NCI-H510A (cell line): ENCODE measurements around the gene DCTN2.
"Not testable (repeated sequence)": the region's sequence is repeated elsewhere in the genome, so short reads cannot be mapped to it uniquely, and the experiment has no call there.

ENCODE experiments used
- DNase-seq: peaks from one replicate; lab custom pipeline; 2025; lab: John Stamatoyannopoulos, UW

The DCTN2 gene

DNA sequence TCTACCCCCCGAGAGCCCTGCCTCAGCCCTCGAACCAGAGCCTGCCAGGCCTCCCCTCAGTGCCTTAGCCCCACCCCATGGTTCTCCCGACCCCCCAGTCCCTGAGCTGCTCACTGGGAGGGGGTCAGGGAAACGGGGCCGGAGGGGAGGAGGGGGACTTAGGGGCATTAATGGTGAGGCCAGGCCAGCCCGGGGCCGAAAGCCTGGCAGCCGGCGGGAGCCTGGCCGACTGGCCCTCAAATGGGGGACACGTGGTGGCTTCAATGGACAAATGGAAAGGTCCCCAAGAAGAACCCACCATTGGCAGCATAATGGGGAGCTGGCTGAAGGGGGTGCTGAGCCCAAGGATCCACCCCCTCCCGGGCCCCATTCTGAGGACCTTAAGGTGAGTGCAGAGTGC lies 18.8 kb downstream of the DCTN2 start:
- no peak for DNase-seq

DNA sequence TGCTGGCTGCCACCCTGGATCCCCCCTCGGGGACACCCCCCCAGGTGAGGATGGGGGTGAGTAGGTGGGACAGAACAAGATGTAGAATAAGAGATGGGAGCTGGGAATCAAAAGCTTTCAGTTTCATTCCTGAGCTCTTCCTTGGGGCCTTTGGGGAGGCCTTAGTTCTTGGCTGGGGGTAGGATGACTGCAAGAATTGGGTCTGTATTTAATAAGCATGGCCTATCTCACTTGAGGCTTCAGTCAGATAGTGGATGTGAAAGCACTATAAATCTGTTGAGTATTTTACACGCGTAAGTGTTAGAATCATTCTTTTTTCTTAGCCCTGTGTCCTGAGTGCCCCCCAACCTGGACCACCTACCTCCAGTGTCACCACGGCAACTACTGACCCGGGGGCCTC lies 19.8 kb downstream of the DCTN2 start:
- DNase-seq = no peak

DNA sequence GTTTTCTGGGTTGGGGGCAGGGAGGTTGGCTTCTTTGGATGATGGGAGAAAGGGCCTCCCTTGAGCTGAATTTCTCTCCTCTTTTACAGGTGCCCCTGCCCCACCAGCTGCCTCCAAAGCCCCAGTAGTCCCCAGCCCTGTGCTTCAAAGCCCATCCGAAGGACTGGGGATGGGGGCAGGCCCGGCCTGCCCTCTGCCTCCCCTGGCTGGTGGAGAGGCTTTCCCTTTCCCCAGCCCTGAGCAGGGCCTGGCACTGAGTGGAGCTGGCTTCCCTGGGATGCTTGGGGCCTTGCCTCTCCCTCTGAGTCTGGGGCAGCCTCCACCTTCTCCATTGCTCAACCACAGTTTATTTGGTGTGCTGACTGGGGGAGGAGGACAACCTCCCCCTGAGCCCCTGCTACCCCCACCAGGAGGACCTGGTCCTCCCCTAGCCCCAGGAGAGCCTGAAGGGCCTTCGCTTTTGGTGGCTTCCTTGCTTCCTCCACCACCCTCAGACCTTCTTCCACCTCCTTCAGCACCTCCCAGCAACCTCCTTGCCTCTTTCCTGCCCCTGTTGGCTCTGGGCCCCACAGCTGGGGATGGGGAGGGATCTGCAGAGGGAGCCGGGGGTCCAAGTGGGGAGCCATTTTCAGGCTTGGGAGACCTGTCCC lies 20.4 kb downstream of the DCTN2 start:
- DNase-seq = no peak

DNA sequence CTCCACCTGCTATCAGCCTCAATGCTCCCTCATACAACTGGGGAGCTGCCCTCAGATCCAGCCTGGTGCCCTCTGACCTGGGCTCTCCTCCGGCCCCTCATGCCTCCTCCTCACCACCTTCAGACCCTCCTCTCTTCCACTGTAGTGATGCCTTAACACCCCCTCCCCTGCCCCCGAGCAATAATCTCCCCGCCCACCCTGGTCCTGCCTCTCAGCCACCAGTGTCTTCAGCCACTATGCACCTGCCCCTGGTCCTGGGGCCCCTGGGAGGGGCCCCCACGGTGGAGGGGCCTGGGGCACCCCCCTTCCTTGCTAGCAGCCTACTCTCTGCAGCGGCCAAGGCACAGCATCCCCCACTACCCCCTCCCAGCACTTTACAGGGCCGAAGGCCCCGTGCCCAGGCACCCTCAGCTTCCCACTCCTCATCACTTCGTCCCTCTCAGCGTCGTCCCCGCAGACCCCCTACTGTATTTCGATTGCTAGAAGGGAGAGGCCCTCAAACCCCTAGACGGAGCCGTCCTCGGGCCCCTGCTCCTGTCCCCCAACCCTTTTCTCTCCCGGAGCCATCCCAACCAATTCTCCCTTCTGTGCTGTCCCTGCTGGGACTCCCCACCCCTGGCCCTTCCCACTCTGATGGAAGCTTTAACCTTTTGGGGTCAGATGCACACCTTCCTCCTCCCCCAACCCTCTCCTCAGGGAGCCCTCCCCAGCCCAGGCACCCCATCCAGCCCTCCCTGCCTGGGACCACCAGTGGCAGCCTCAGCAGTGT lies 21.2 kb downstream of the DCTN2 start:
- DNase-seq = no peak

DNA sequence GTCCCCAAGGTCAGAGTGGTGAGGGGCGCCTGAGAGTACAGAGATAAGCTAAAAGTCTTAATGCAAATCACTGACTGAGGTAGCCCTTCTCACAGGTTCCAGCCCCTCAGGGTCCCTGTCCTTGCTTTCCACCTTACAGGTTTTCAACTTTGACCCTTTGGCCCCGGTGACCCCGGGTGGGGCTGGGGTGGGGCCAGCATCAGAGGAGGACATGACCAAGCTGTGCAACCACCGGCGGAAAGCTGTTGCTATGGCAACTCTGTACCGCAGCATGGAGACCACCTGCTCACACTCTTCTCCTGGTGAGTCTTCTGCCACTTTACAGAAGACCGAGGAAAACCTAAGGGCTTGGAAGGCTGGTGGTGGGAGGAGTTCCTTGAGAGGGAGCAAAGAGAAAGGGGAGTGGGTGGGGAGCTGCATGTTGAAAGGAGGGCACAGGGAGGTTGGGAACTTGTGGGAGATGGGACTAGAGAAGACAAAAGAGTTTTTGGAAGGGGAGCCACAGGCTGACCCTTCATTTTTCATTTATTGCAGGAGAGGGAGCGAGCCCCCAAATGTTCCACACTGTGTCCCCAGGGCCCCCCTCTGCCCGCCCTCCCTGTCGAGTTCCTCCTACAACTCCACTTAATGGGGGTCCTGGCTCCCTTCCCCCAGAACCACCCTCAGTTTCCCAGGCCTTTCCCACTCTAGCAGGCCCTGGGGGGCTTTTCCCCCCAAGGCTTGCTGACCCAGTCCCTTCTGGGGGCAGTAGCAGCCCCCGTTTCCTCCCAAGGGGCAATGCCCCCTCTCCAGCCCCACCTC lies 22.0 kb downstream of the DCTN2 start:
- no peak for DNase-seq

DNA sequence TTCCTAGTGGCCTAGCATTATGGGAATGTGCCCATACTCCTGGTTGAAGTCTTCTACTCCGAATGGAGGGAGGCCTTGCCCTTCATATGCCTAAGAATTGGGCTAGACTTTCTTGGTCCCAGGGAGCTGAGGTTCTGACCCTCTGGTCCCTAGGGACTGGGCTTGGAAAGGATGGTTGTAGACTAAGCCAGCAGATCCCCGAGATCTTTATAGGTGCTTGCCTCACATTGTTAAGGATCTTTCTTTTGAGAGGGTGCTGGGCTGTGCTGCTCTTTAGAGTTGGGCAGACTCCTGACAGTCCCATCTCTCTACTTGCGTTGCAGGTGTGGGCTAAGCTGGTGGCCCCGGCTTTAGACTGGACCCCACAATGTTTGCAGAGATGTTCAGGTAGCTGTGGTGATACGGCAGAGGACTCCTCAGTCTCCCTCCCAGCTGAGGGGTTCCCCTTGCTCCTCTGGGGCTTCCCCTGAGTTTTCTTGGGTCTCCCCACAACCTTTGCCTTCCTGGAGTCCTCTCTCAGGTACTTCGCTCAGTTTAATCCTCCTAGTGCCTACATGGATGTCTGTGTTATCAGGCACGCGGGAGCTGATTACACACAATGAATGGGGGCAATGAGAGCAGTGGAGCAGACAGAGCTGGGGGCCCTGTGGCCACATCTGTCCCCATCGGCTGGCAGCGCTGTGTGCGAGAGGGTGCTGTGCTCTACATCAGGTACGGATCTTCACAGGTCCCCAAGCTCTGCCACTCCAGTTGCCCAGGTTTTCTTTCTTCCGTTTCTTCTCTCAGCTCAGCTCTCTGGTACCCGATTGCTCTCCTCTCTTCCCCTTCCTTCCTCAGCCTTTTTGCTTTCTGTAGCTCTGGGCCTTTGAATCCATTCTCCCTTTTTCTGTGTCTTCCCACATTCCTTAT lies 23.0 kb downstream of the DCTN2 start:
- no peak for DNase-seq

DNA sequence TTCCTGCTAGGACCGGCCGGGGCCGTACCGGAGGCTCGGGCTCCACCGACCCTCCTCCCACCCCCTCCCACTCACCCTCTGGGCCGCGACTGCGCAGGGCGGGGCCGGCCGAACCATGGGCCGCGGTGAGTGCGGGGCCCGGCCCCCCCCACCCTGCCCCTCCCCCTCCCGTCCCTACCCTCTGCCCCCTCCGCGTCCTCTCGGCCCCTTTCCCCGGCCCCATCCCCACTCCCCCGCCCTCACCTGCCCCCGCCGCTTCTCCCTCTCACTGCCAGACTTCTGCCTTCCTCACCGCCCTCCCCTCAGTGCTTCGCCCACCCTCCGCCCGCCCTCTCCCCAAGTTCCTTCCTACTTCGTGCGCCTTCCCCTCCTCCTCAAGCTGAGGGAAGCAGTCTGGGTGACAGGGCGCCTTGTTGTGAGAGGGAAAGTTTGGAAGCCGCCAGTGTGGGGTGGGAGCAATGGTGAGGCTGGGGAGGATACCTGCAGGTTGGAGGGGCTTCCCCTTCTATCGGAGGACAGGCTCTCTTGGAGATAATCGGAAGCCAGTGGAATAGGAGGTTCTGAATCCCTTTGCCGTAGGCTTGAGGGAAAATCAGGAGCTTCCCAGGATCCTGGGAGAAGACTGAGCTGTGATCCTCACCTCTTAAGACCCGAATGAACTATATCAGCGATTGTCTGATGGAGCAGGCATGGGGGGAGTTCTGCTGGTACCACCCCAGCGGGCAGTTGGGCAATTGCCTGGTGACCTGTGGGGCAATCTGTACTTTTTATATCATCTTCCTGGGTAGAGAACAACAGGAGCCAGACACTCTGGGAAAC lies 23.9 kb downstream of the DCTN2 start:
- DNase-seq = no peak

DNA sequence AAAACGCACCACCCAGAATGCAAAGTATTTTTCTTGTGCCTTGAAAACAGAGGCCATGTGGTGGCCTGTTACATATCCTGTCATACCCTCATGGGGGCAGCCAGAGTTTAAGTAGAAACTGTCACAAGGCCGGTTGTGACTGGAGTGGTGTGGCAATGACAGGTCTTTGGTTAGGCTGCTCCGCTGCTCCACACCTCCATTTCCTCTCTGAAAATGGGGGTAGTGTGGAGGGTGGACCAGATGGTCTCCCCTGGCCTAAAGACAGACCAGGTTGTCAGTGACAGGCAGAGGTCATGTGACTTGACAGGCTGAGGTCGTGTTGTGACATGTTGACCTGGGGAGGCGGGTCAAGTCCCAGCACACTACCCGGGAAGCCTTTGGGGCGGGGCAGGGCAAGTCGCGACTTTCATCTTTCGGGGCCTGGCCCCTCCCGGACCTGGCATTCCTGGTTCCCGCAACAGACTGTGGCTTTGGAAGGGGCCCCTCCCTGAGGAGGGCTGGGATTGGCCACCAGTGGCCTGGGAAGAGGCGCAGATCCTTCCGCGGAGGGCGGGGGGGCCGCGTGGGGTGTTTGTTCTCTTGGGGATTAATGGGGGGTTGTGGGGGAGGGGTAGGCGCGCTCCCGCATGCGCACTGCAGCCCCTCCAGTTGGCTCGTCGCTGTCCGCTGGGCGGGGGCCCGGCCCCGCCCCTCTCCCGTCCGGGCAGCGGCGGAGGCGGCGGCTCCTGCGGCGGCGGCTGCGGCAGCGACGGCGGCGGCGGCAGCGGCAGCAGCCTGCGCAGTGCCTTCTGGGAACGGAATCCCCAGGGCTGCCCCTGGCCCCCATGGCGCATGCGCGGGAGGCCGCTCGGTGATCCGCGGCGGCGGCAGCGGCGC lies 24.7 kb downstream of the DCTN2 start, which contains the start of gene MBD6:
MBD6 (plus strand) TSS at position 814 of the 876 bp plus-strand sequence. CDS start 1,480 bp downstream, outside the sequence.
- peak; percentile 92 for DNase-seq

DNA sequence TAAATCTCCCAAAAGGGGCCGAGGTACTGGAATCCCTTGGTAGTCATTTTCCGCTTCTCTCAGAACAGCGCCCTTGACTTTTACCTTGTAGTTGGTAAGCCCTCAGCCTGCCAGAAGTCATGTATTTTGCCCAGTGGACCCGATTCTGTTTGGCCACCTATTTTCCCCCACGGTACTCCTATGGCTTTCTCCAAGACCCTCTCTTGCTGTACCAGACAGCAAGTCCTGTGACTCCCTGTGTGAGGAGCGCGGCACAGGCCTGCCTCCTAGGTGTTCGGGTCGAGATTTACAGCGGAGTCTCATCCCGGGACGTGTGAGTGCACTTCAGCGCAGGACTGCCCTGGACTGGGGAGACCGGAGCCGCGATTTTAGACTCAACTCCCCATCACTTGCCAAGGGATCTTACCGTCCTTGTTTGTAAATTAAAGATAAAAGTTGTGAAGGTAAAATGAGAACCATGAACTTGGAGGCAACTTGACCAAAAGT lies 25.4 kb downstream of the DCTN2 start:
- DNase-seq = peak; percentile 33

DNA sequence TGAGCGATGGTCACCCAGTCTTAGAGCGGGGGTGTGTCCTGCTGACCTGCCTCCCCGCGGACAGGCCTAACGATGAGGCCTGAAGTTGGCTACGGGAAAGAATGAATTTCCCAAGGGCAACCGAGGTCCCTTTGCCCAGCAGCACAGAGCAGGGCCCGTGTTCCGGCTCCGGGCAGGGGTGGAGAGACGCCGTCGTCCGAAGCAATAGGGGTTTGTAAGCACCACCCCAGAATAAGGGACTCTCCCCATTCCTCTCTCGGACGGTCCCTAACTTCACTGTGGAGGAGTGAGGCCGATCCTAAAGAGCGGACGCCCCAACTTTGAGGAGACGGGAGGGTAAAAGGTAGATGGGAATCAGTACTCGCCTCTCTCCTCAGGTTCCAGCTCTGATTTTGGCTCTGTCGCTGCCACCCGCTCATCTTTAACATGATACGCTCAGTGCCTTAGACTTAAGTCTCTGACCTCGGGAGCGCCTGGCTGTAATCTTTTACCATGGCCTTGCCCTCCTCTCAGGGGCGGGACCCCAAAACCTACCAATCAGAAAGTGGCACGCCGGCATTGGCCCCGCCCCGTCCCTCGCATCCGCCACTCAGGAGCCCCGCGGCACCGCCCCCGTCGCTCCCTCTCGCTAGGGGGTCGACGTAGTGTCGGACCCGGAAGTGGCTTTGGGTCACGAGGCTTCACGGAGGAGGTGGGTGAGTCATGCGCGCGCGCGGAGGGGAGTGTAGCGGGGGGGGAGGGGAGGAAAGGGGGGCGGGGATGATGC lies 26.8 kb downstream of the DCTN2 start, which contains the start of gene DDIT3:
DDIT3 (minus strand) TSS at position 462 of the 766 bp plus-strand sequence. CDS start 3,108 bp downstream, outside the sequence.
- DNase-seq = peak; percentile 99

DNA sequence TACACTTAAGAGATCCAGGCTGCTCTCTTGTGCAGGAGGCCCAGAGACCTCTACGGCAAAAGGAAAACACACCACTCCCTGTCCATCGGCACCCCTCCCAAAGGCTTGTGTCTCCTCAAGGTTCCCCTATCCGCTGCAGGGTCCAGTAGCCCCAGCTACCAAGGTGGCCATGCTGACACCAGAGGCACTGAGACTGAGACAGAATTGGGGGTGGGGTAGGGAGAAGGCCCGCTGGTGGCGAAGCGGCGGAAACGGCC lies 27.3 kb downstream of the DCTN2 start:
- no peak for DNase-seq

DNA sequence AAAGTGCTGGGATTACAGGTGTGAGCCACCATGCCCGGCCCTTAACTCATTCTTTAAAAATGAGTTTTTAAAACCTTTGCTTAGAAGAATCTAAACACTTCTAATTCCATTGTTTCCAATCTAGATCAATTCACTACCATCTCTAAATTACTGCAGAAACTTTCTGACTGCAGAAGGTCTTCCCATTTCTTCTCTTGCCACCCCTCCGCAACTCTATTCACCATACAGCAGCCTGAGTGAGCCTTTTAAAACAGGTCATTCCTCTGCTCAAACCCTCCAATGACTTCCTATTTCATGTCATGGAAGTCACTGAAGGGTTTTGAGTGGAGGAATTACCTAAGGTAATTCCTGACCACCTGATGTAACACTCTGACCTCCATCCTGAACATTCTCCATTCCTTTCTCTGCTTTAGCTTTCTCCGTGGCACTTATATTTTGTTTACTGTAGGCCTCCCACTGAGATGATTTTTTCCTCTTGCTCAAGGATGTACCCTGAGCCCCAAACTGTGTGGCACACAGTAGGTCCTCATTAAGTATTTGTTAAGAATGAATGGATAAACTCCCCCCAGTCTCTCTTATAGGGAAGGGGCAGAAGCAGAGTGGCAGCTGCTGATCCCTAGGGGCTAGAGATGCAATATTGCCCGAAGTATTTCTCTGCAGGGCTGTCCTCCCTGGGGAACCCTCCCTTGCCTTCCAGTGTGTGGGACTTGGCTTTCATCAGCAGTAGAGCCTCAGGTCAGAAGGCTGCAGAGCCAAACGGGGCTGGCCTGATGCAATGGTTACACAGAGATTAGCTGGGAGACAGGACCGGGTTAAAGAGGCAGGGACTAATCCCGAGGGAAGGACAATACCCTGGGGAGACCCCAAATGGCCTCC lies 27.8 kb downstream of the DCTN2 start:
- no peak for DNase-seq

DNA sequence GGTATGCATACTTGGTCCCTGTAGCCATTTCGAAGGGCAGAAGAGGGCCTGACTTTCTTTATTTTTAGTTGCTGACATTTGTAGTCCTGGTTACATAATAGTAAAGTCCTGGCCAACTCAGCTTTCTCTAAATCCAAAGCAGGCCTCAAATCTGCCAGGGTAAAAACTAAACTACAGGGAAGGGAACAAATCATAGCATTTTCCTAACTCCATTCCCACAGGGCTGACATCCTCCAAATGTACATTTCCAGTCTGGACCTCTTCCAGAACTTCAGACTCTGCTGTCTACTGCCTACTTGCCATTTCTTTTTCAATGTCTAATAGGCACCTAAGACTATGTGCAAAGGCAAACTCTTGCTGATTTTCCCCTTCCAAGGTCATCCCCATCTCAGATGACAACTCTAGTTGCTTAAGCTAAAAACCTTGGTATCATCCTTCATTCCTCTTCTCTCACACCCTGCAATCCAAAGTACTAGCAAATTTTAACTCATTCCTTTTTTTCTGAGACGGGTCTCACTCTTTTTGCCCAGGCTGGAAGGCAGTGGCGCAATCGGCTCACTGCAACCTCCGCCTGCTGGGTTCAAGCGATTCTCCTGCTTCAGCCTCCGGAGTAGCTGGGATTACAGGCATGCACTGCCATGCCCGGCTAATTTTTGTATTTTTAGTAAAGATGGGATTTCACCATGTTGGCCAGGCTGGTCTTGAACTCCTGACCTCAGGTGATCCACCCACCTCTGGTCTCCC lies 28.6 kb downstream of the DCTN2 start:
- no peak for DNase-seq

DNA sequence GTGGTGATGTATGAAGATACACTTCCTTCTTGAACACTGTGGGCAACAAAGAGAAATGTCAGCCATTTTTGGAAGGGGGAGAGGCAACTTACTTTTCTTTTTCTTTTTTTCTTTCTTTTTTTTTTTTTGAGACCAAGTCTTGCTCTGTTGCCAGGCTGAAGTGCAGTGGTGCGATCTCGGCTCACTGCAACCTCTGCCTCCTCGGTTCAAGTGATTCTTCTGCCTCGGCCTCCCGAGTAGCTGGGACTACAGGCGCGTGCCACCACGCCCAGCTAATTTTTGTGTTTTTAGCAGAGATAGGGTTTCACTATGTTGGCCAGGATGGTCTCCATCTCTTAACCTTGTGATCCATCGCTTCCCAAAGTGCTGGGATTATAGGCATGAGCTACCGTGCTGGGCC lies 29.3 kb downstream of the DCTN2 start:
- DNase-seq = not testable (repeated sequence)

DNA sequence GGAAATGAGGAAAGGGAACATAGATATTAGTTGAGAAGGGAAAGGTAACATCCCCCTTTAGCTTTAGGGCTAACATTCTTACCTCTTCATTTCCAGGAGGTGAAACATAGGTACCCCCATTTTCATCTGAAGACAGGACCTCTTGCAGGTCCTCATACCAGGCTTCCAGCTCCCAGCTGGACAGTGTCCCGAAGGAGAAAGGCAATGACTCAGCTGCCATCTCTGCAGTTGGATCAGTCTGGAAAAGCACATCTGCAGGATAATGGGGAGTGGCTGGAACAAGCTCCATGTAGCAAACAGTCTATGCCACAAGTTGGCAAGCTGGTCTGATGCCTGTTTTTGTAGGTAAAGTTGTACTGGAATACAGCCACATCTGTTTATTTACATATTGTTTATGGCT lies 29.8 kb downstream of the DCTN2 start:
- DNase-seq = no peak

DNA sequence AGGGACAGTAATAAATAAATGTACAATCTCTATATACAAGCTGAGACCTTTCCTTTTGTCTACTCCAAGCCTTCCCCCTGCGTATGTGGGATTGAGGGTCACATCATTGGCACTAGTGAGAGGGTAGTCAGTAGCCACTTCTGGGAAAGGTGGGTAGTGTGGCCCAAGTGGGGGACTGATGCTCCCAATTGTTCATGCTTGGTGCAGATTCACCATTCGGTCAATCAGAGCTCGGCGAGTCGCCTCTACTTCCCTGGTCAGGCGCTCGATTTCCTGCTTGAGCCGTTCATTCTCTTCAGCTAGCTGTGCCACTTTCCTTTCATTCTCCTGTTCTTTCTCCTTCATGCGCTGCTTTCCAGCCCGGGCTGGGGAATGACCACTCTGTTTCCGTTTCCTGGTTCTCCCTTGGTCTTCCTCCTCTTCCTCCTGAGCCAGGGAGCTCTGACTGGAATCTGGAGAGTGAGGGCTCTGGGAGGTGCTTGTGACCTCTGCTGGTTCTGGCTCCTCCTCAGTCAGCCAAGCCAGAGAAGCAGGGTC lies 30.3 kb downstream of the DCTN2 start:
- no peak for DNase-seq

DNA sequence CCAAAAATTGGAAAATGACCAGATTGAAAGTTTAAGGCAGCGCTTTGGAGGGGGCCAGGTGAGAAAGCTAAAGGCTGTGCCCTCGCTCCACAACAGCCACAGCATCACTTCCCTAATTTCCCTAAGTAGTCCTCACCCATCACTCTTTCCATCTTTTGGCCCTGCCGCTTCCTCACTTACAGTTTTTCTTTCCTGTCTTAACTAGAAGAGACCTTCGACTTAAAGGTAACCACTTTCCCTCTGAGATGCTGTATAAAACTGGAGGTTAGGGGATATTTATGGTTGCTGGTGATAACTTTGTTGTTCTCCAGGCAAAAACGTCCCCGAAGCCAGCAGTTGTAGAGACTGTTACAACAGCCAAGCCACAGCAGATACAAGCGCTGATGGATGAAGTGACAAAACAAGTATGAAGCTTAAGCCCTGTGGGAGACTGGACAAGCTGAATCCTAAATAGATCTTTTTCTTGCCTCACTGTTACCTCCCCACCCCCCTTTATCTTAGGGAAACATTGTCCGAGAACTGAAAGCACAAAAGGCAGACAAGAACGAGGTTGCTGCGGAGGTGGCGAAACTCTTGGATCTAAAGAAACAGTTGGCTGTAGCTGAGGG lies 31.0 kb downstream of the DCTN2 start:
- DNase-seq = no peak
